DMS53 (cell line): ENCODE measurements around the gene RUNX1.

Source experiments
- DNase-seq: peaks from one replicate; lab custom pipeline; 2025; lab: John Stamatoyannopoulos, UW

Gene RUNX1

DNA sequence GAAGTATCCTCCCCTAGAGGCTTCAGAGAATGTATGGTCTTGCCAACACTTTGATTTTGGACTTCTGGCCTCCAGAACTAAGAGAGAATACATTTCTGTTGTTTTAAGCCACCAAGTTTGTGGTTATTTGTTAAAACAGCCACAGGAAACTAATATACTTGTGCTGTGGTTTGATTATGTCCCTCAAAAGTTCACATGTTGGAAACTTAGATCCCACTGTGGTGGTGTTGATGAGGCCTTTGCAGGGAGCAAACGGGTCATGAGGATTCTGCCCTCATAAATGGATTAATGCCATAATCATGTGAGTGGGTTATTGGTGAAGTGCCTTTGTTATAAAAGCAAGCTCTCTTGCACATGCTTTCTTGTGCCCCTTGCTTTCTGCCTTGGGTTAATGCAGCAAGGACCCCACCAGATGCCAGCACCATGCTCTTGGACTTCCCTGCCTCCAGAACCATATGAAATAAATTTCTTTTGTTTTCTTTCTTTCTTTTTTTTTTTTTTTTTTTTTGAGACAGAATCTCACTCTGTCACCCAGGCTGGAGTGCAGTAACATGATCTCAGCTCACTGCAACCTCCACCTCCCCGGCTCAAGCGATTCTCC, 223.1 kb downstream of the RUNX1 start:
- no peak for DNase-seq

DNA sequence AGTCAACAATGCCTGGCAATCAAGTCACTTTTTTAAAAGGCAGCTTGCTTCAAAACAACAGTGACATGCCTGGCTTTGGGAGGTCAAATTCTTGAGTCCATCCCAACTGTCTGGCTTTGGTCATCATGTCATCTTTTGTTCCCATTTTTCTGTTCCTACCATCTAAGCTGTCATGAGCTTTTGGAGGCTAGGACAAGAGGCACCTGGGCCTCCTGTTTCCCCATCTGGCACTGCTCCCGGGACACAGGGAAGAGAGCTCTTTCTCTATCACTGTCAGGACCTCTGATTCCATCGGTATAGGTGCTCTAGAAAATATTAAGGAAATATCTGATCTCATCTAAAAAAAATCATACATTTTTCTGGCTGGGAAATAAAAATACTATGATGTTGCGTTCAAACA, 224.0 kb downstream of the RUNX1 start:
- no peak for DNase-seq

DNA sequence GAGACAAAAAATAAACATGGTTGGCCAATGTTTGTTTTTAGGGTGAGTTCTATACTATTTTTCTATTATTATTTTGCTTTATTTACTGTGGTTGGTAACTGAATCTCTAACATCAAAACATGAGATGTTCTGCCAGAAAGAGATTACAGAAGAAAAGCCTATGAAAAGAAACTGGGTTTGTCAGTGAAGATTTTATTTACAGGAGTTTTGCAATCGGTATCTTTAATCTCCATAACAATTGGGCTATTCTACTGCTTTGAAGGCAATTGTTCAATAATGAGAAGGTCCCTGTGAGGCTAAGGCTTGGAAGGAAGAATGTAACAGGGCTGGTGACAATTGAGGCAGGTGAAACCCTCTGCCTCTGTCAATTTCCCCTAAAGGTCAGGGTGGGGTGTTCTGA, 224.8 kb downstream of the RUNX1 start:
- DNase-seq, result no peak

DNA sequence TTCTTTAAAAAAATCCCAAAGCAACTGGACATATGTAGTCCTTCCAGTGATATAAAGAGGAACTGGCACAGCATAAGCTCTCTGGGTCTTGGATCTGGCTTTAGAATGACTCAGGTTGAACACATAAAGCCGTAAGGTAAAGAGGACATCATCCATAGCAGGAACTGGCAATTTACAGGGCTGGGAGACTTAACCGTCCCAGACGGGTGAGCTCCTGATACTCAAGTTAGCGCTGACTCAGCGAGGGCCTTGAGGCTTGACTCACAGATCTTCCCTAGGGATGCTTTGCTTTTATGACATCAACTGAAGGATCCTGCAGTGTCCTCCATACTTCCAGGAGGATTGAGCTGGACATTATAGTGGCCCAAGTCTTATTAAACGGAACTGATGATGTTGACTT, 226.2 kb downstream of the RUNX1 start:
- no peak for DNase-seq

DNA sequence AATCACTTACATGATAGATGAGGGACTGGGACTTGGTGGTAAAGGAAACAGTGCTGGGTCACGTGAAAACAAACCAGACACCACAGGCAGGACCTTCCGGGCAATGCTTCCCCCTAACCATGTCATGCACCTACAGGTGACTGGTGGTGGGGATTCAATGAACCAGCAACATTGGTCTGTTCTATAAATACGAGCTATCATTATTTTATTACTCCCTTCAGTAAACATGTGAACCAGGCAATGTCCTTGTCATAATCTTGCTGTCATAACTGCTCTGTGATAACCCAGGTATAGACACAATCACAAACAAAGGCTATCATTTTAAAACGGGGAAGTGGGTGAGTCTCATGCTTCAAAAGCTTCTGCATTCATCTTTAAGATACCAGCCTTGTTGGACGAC, 226.9 kb downstream of the RUNX1 start:
- DNase-seq, result no peak

DNA sequence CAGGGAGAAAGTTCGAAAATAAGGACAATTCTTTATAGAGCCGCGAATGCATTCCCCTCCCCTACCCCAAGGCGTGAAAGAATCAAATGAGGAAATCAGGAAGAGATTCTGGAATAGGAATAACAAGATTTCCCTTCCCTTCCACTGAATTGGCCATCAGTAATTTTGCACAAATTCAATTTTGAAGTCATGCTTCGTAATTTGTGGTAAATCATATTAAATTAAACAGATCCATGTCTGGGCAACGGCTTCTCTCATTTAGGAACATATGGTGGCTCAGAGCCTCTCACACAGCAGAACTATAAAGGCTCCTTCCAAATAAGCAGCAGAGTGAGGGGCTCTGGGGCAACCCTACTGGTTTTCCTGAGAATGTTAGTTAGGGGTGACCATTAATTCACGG, 227.4 kb downstream of the RUNX1 start:
- DNase-seq, result no peak

DNA sequence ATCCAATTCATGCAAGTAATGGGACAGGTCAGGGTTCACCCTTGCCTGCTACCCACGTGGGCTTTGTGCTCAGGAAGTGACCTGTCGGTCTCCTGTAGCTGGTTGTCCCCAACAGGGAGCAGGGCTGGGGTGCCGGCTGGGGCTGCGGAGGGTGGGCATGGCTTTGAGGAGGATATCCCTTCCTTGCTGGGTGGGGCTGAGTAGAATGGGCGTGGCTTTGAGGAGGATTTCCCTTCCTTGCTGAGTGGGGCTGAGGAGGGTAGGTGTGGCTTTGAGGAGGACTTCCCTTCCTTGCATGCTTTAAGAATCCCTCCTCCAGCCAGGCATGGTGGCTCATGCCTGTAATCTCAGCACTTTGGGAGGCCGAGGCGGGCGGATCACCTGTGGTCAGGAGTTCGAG, 229.1 kb downstream of the RUNX1 start:
- DNase-seq, result no peak

DNA sequence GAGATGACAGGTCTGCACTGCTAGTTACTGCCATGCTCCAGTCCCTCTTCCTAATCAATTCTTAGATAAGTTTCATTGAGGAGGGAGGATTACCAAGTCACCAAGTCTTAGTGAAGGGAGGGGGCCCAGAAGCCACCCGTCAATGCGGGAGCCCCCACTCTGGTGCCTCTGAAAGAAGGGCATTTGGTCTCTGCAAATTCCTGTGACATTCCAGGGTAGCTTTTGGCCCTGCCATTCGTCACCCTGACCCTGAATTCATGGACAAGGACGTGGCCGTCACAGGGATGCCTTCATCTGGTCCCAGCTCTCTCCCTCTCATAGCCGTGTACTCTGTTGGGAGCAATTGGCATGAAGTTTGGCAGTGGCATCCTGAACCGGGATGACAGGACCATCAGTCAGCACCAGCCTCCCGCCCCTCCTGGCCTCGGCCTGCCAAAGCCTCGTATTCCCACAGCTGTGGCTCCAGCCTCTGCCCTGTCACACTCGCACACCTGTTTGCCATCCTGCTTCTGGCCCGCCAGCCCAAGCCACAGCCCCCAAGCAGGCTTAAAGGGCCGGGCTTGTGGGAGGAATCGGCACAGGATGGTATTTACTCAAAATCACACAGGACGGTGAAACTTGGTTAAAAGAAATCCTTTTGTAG, 229.6 kb downstream of the RUNX1 start:
- no peak for DNase-seq

DNA sequence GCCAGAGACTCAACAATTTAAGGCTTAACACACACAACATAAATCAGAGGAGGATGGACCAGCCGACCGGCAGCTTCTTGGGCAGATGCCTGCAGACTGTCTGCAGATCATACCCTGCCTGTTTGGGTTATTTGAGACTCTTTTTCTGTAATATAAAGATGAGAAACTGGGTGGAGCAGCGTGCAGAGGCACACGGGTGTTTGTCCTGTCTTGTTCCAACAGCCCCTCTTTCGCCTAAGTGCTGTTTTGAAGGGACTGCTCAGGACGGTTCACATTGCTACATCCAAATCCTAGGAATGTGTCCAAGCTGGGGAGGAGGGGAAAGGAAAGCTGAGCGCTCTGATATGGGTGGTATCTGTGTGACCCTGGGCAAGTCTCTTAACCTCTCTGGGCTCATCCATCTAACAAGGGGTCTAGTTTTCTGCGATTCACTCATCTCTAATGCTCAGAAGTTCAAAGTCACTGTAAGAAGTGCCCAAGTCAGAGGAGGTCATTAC, 230.4 kb downstream of the RUNX1 start:
- no peak for DNase-seq

DNA sequence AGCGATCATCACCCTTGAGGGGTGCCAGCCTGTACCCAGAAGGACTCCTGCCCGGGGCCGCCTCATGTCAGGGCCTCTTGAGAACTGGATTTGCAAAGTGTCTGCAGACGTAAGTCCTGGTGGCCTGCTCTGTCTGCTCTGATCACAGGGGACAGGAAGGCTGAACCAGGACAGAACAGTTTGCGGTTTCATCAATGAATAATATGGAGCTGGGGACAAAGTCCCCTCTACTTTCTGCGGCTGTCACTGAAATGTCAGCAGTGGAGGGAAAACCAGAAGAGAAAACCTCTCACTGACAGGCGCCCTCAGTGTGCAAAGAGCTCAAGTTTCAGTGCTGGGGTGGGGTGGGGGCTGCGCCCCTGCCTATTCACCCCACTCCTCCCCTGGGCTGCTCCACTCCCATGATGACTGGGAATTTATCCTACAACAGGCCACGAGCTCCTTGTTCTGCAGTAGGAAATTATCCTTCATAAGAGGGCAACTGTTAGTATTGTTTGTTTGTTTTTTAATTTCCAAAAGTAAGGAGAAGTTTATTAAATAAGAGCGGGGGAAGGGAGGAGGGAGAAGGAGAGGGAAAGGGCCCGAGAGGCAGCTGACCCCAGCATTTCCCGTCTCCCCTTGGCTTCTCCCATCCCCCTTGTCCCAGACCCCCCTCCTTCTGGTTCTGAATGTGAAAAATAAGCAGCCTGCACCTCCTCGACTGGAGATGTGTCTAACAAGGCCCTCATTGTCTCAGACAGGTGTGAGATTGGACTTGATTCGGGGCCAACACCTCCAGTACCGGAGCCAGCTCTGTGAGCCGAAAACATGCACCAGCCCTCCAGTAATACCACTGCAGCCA, 231.1 kb downstream of the RUNX1 start:
- DNase-seq, result no peak

DNA sequence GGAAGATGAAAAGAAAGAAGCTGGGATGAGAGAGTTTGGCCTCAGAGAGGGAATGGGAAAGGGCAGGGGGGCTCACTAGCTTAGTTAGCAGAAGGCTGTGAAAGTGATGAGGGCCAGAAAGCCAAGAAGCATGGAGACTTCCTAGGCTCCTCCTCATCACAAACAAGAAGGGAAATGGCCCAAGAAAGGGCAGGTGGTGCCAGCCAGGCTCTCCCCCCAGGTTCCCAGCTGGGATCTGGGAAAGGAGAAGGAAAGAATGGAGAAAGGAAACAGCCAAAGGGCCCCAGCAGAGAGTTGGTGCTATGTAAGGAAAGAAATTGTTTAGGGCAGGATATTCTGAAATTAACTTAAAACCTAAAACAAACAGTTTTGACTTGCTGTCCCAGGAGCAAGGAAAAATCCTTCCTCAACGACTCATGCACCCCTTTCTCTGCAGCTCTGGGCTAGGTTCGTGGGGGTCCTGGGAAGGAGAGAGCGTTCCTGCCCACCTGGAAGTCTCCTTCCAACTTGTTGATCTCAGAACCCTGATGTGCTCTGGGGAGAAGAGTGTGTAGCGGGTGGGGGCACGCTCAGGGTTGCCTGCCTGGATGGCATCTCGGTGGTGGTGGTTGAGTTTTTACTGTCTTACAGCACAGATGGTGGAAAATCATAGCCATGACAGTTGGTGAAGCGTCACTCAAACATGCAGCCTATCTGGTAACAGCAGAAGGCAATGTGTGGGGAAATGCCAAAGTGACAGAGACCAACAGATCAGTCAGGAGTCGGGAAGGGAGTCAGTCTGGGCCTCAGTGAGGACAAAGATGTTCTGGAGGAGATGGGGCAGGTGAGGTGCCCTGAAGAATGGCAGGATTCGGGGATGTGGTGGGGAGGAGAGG, 233.0 kb downstream of the RUNX1 start:
- no peak for DNase-seq

DNA sequence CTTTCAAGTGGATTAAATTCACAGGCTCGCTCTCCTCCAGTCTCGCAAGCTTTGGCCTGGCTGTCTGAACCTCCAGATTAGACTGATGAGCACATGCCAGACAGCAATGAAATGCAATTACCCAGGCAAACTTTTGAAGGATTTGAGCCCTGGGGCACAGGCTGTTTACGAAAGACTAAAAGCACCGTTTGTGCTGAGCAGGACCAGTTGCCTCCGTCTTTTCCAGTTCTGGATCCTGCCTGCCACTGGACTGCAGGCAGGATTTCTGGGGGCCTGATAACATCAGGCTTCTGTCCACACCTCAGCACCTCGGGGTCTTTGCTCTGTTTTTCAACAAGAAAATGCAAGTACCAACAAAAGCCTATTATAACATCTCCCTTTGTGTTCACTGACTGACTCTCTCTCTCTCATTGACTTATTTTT, 234.6 kb downstream of the RUNX1 start:
- DNase-seq, result no peak

DNA sequence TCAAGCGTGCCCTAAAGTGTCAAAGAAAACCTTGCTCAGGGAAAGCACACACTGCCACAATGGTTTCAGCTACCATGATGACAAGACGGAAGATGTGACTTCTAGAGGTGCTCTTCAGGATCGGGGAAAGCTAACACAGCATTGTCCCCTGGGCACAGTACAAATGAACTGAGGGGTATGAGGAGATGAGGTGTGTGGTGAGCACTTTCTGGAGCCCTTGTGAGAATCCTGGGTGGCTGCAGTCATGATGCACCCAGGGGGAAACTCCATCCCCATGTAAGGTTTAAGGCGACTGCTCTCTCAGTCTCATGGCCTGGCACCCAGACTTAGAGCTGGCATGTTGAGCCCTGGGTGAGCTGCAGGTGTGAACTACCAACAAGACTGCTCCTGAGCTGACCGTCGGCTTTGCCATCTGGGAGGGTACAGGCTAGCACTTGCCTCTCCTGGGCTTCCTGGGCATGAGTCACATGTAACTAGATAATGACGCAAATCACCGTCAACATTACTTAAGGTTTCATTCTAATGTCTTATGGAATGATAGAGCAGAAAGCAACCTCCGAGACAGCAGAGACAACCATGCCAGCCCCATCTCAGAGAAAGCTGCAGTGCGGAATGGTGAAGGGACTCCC, 235.7 kb downstream of the RUNX1 start:
- DNase-seq, result peak; percentile 5

DNA sequence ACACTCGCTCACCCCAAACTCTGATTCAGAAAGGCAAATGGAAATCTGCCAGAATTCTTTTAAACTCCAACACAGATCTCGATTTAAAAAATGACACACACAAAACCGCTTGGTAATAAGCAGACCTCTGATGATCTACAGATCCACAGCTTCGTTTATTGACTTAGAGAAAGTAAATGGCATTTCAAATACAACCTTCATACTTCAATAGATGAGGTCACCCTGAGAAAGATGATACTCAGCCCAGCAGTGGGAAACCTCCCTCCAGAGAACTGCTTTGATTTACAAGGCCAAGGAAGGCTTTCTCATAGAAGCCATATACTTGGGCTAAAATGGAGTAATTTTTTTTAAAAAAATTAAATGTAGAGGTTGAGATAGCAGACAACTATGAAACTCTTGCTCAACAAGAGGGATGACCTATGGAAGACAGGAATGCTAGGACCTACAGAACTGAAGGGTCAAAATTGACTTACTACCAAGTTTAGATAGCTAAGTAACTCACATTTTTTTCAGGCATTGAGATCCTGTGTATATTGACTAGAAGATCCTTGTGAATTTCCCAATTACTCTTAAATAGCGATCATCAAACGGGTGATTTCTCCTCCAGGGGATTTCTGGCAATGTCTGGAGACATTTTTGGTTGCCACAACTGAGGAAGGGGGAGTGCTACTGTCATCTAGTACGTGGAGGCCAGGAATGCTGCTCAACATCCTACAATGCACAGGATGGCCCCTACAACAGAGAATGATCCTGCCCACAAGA, 236.4 kb downstream of the RUNX1 start:
- DNase-seq, result peak; percentile 59

DNA sequence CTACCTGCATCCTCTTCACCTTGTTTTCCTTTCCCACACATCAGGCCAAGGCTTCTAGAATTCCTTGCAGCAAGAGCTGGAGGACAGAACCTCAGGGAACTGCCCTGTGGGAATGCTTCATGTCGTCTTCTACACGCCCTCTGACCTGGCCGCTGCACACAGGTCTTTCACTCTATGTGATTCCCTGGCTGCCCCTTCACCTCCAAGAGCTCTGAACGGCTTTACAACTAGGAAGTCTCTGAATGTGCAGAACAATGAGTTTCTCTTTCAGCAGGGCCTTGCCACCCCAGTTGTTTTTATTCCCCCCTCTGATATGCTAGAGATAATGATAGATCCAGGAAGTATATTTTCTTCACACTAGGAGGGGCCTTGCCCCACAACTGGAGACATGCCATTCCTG, 237.7 kb downstream of the RUNX1 start:
- DNase-seq, result no peak

DNA sequence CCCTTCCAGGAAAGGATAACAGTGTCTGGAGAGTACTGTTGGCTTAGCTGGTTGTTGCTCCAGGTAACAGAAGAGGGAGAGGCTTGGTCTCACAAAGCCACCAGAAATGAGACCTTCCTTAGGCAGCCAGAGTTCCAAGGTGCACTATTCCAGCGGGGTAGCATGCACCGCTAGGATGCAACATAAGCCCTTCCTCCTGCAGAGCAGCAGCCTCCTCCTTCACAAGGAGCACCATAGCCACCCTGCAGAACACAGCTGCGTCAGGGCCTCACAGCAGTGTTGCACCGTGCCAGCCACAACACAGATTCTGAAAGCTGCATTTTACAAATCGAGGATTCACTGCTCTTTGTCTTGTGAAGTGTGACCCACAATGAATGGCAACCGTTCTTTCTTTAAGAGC, 238.3 kb downstream of the RUNX1 start:
- no peak for DNase-seq

DNA sequence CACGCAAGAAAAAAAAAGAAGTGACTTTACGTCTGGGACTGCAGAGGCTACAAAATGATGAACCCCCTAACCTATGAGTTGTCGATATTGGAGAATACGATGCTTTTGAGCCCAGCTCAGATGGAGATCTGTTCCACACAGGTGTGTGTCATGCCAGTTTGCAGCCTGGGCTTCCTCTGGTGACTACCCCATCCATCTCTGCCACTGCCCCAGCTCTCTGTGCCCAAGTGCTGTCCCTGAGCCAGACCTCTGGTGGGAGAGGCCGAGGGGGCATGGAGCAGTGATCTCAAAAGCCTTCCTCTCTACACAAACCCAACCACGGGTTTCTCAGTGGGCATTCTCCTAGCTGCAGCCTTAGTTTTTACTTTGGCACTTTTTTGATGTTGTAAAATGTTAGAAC, 239.3 kb downstream of the RUNX1 start:
- DNase-seq, result no peak

DNA sequence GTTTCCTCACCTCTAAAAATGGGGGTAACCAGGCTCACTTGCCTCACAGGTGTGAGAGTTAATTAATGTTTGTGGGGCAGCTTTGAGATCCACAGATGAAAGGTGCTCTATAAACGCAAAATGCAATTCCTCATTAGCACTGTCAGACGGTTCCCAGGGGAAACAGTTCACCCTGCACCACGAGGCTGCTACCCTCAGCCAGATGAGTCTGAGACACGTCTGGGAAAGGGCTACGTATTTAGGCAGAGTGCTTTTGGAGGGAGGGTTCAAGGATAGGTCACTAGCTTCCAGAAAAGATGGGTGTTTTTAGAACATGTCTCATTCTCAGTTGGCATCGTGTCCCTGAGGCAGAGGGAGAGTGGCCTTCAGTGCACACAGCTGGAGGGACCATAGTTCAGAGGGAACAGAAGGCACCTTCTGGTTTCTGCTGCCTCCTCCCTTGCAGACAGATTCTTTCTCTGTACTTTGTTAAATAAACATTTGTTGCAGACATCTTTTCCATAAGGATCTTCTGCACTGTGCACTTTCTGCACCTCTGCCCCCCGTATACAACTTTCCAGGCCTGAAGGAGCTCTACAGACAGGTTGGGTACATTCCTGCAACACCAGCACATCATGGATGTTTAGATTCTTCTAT, 240.4 kb downstream of the RUNX1 start:
- no peak for DNase-seq

DNA sequence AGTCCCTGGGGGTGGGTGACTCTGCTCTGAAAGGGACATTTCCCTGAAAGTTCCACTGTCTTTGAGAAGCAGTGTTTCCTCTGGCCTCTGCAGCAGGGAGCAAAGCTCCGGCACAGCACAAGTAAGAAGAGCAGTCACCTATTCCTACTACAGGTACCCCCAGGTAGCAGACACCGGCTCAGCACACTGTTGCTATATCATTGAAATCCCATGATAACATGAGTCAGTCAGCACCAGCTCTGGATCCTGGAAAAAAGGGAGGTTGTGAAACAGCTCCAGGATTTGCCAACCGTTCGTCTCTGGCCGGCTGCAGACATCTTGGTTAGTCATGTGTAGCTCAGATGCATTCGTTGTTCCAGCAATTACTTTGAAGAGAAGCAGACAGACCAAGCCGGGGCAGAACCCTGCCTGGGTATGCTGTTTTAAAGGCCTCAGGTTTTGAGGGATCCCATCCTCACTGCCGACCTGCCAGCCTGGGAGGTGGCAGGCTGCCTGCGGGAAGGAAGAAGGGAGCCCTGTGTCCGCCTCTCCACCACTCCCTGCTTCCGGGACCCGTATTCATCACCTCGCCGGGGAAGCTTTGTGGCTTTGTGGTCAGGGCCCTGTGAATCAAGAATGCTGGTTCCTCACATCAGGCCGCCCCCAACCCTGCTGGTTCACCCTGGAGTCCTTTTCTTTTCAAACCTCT, 241.1 kb downstream of the RUNX1 start:
- DNase-seq, result no peak
